Measurements from ENCODE around the gene DLGAP3. TPM values are rescaled to one million over a fixed set of nuclear protein-coding genes. Genes with fewer than 3 reads are reported as not detected.

DLGAP3 gene
- polyA plus RNA-seq, 2 donors, result 0.10 to 0.11 TPM

GRCh38 chr1:34929853-34930701 is 627 bp upstream of the DLGAP3 start:
- no peaks in the 10 kb centered on the region for H3K9me3 ChIP-seq (ENCODE audit: control insufficient read depth in 2 of 2, insufficient read depth in 1 of 2, low read depth in 1 of 2, low read length in 1 of 2)
- H3K4me1 ChIP-seq (ENCODE audit: control insufficient read depth in 2 of 2, insufficient read depth in 2 of 2, low read length in 1 of 2), result peaks cover 0 to 6% of the 10 kb centered on the region in 2 donors
- H3K27ac ChIP-seq (ENCODE audit: low read depth in 2 of 2, low read length in 1 of 2), result no peak overlapping the region
- 3% methylated on average over 54 to 61 of the region's 61 CpGs for WGBS, 2 donors
- H3K27me3 ChIP-seq (ENCODE audit: control insufficient read depth in 1 of 2, insufficient read depth in 2 of 2, low read length in 2 of 2), result peaks cover 5 to 32% of the 10 kb centered on the region in 2 donors
- peak overlapping the region in 1 of 2 donors; percentile 58 for H3K4me3 ChIP-seq (ENCODE audit: low read depth in 1 of 2, low read length in 2 of 2)
- no peaks in the 10 kb centered on the region for H3K36me3 ChIP-seq (ENCODE audit: control insufficient read depth in 2 of 2, insufficient read depth in 2 of 2, low read length in 1 of 2)

- peak overlapping the region in 1 of 2 donors; percentile 58 for H3K4me3 ChIP-seq (ENCODE audit: low read depth in 1 of 2, low read length in 2 of 2)
- H3K27me3 ChIP-seq (ENCODE audit: control insufficient read depth in 1 of 2, insufficient read depth in 2 of 2, low read length in 2 of 2), result peaks cover 5 to 32% of the 10 kb centered on the region in 2 donors
- no peak overlapping the region for H3K27ac ChIP-seq (ENCODE audit: low read depth in 2 of 2, low read length in 1 of 2)
- no peaks in the 10 kb centered on the region for H3K36me3 ChIP-seq (ENCODE audit: control insufficient read depth in 2 of 2, insufficient read depth in 2 of 2, low read length in 1 of 2)
- WGBS, 2 donors, result 5 to 8% methylated on average over 37 to 66 of the region's 66 CpGs
- peaks cover 0 to 6% of the 10 kb centered on the region in 2 donors for H3K4me1 ChIP-seq (ENCODE audit: control insufficient read depth in 2 of 2, insufficient read depth in 2 of 2, low read length in 1 of 2)
- no peaks in the 10 kb centered on the region for H3K9me3 ChIP-seq (ENCODE audit: control insufficient read depth in 2 of 2, insufficient read depth in 1 of 2, low read depth in 1 of 2, low read length in 1 of 2)
Measured at GRCh38 chr1:34928699-34929496, 552 bp downstream of the DLGAP3 start.

- H3K4me3 ChIP-seq (ENCODE audit: low read depth in 1 of 2, low read length in 2 of 2), result no peak overlapping the region
- WGBS, 2 donors, result 23 to 29% methylated on average over 9 of the region's 9 CpGs
- H3K27ac ChIP-seq (ENCODE audit: low read depth in 2 of 2, low read length in 1 of 2), result no peak overlapping the region
- H3K36me3 ChIP-seq (ENCODE audit: control insufficient read depth in 2 of 2, insufficient read depth in 2 of 2, low read length in 1 of 2), result no peaks in the 10 kb centered on the region
- peaks cover 0 to 6% of the 10 kb centered on the region in 2 donors for H3K4me1 ChIP-seq (ENCODE audit: control insufficient read depth in 2 of 2, insufficient read depth in 2 of 2, low read length in 1 of 2)
- H3K9me3 ChIP-seq (ENCODE audit: control insufficient read depth in 2 of 2, insufficient read depth in 1 of 2, low read depth in 1 of 2, low read length in 1 of 2), result no peaks in the 10 kb centered on the region
- H3K27me3 ChIP-seq (ENCODE audit: control insufficient read depth in 1 of 2, insufficient read depth in 2 of 2, low read length in 2 of 2), result peaks cover 5 to 32% of the 10 kb centered on the region in 2 donors
Measured at GRCh38 chr1:34928066-34928696, 1.3 kb downstream of the DLGAP3 start.

GRCh38 chr1:34927316-34927715 is 2.1 kb downstream of the DLGAP3 start:
- peaks cover 0 to 6% of the 10 kb centered on the region in 2 donors for H3K4me1 ChIP-seq (ENCODE audit: control insufficient read depth in 2 of 2, insufficient read depth in 2 of 2, low read length in 1 of 2)
- H3K9me3 ChIP-seq (ENCODE audit: control insufficient read depth in 2 of 2, insufficient read depth in 1 of 2, low read depth in 1 of 2, low read length in 1 of 2), result no peaks in the 10 kb centered on the region
- H3K36me3 ChIP-seq (ENCODE audit: control insufficient read depth in 2 of 2, insufficient read depth in 2 of 2, low read length in 1 of 2), result no peaks in the 10 kb centered on the region
- H3K4me3 ChIP-seq (ENCODE audit: low read depth in 1 of 2, low read length in 2 of 2), result no peak overlapping the region
- peaks cover 5 to 32% of the 10 kb centered on the region in 2 donors for H3K27me3 ChIP-seq (ENCODE audit: control insufficient read depth in 1 of 2, insufficient read depth in 2 of 2, low read length in 2 of 2)
- 59 to 67% methylated on average over 8 of the region's 8 CpGs for WGBS, 2 donors
- no peak overlapping the region for H3K27ac ChIP-seq (ENCODE audit: low read depth in 2 of 2, low read length in 1 of 2)

- 14 to 22% methylated on average over 5 of the region's 5 CpGs for WGBS, 2 donors
- Histone ChIP-seq H3K9me3 (ENCODE audit: control insufficient read depth in 2 of 2, insufficient read depth in 1 of 2, low read depth in 1 of 2, low read length in 1 of 2) (no peaks in the 10 kb centered on the region), H3K4me1 (ENCODE audit: control insufficient read depth in 2 of 2, insufficient read depth in 2 of 2, low read length in 1 of 2) (peaks cover 0 to 6% of the 10 kb centered on the region in 2 donors), H3K27me3 (ENCODE audit: control insufficient read depth in 1 of 2, insufficient read depth in 2 of 2, low read length in 2 of 2) (peaks cover 5 to 32% of the 10 kb centered on the region in 2 donors), H3K4me3 (ENCODE audit: low read depth in 1 of 2, low read length in 2 of 2) (no peak overlapping the region), H3K36me3 (ENCODE audit: control insufficient read depth in 2 of 2, insufficient read depth in 2 of 2, low read length in 1 of 2) (no peaks in the 10 kb centered on the region), H3K27ac (ENCODE audit: low read depth in 2 of 2, low read length in 1 of 2) (no peak overlapping the region)
Measured at GRCh38 chr1:34926894-34927293, 2.6 kb downstream of the DLGAP3 start.

- Histone ChIP-seq H3K9me3 (ENCODE audit: control insufficient read depth in 2 of 2, insufficient read depth in 1 of 2, low read depth in 1 of 2, low read length in 1 of 2) (no peaks in the 10 kb centered on the region), H3K27ac (ENCODE audit: low read depth in 2 of 2, low read length in 1 of 2) (no peak overlapping the region), H3K4me1 (ENCODE audit: control insufficient read depth in 2 of 2, insufficient read depth in 2 of 2, low read length in 1 of 2) (peaks cover 0 to 6% of the 10 kb centered on the region in 2 donors), H3K36me3 (ENCODE audit: control insufficient read depth in 2 of 2, insufficient read depth in 2 of 2, low read length in 1 of 2) (no peaks in the 10 kb centered on the region), H3K4me3 (ENCODE audit: low read depth in 1 of 2, low read length in 2 of 2) (no peak overlapping the region), H3K27me3 (ENCODE audit: control insufficient read depth in 1 of 2, insufficient read depth in 2 of 2, low read length in 2 of 2) (peaks cover 5 to 32% of the 10 kb centered on the region in 2 donors)
- WGBS, 2 donors, result 63 to 68% methylated on average over 6 of the region's 6 CpGs
Measured at GRCh38 chr1:34926156-34926555, 3.3 kb downstream of the DLGAP3 start.

GRCh38 chr1:34925730-34926129 is 3.7 kb downstream of the DLGAP3 start:
- Histone ChIP-seq H3K36me3 (ENCODE audit: control insufficient read depth in 2 of 2, insufficient read depth in 2 of 2, low read length in 1 of 2) (no peaks in the 10 kb centered on the region), H3K27me3 (ENCODE audit: control insufficient read depth in 1 of 2, insufficient read depth in 2 of 2, low read length in 2 of 2) (peaks cover 5 to 32% of the 10 kb centered on the region in 2 donors)
- 72 to 83% methylated on average over 2 of the region's 2 CpGs for WGBS, 2 donors

GRCh38 chr1:34924759-34925555 is 4.5 kb downstream of the DLGAP3 start:
- 5% methylated on average over 15 to 16 of the region's 16 CpGs for WGBS, 2 donors

More at GRCh38 chr1:34925730-34926129, 3.7 kb downstream of the DLGAP3 start:
- Histone ChIP-seq H3K4me1 (ENCODE audit: control insufficient read depth in 2 of 2, insufficient read depth in 2 of 2, low read length in 1 of 2) (peaks cover 0 to 6% of the 10 kb centered on the region in 2 donors), H3K9me3 (ENCODE audit: control insufficient read depth in 2 of 2, insufficient read depth in 1 of 2, low read depth in 1 of 2, low read length in 1 of 2) (no peaks in the 10 kb centered on the region), H3K4me3 (ENCODE audit: low read depth in 1 of 2, low read length in 2 of 2) (no peak overlapping the region), H3K27ac (ENCODE audit: low read depth in 2 of 2, low read length in 1 of 2) (no peak overlapping the region)

GRCh38 chr1:34923490-34923889 is 6.0 kb downstream of the DLGAP3 start:
- Histone ChIP-seq H3K4me3 (ENCODE audit: low read depth in 1 of 2, low read length in 2 of 2) (no peak overlapping the region), H3K4me1 (ENCODE audit: control insufficient read depth in 2 of 2, insufficient read depth in 2 of 2, low read length in 1 of 2) (peaks cover under 1 to 2% of the 10 kb centered on the region in 2 donors), H3K36me3 (ENCODE audit: control insufficient read depth in 2 of 2, insufficient read depth in 2 of 2, low read length in 1 of 2) (no peaks in the 10 kb centered on the region), H3K9me3 (ENCODE audit: control insufficient read depth in 2 of 2, insufficient read depth in 1 of 2, low read depth in 1 of 2, low read length in 1 of 2) (no peaks in the 10 kb centered on the region), H3K27me3 (ENCODE audit: control insufficient read depth in 1 of 2, insufficient read depth in 2 of 2, low read length in 2 of 2) (peaks cover 9 to 18% of the 10 kb centered on the region in 2 donors), H3K27ac (ENCODE audit: low read depth in 2 of 2, low read length in 1 of 2) (no peak overlapping the region)

More at GRCh38 chr1:34924759-34925555, 4.5 kb downstream of the DLGAP3 start:
- H3K27ac ChIP-seq (ENCODE audit: low read depth in 2 of 2, low read length in 1 of 2), result no peak overlapping the region
- peaks cover 0 to 6% of the 10 kb centered on the region in 2 donors for H3K4me1 ChIP-seq (ENCODE audit: control insufficient read depth in 2 of 2, insufficient read depth in 2 of 2, low read length in 1 of 2)
- H3K36me3 ChIP-seq (ENCODE audit: control insufficient read depth in 2 of 2, insufficient read depth in 2 of 2, low read length in 1 of 2), result no peaks in the 10 kb centered on the region
- H3K27me3 ChIP-seq (ENCODE audit: control insufficient read depth in 1 of 2, insufficient read depth in 2 of 2, low read length in 2 of 2), result peaks cover 9 to 27% of the 10 kb centered on the region in 2 donors
- H3K9me3 ChIP-seq (ENCODE audit: control insufficient read depth in 2 of 2, insufficient read depth in 1 of 2, low read depth in 1 of 2, low read length in 1 of 2), result no peaks in the 10 kb centered on the region
- H3K4me3 ChIP-seq (ENCODE audit: low read depth in 1 of 2, low read length in 2 of 2), result no peak overlapping the region

Measured in esophagus (tissue), 2 donors.